ENCODE measurements around the gene SLC22A3. TPM values are rescaled to one million over a fixed set of nuclear protein-coding genes. Genes with fewer than 3 reads are reported as not detected.
A peak's percentile ranks its signal among the peaks of the same experiment; 100 is the strongest.
"Not testable (repeated sequence)": the region's sequence is repeated elsewhere in the genome, so short reads cannot be mapped to it uniquely, and the experiment has no call there.

The SLC22A3 gene
- total RNA-seq, 1 experiment from 2014 or later, result 8.1 TPM

- H3K4me1 Mint-ChIP-seq (ENCODE audit: low read depth, unreplicated experiment), result peaks cover 38% of the 10 kb centered on the region
- no TSS peak for BruUV-seq (replicated peaks)
- H3K9me3 Mint-ChIP-seq (ENCODE audit: low read depth, unreplicated experiment), result no peaks in the 10 kb centered on the region
- no peak overlapping the region for H3K27ac Mint-ChIP-seq (ENCODE audit: unreplicated experiment)
- no peak for TF ChIP-seq CTCF (IDR thresholded peaks at IDR 0.05; ENCODE audit: unreplicated experiment)
- no peaks in the 10 kb centered on the region for H3K27me3 Mint-ChIP-seq (ENCODE audit: unreplicated experiment)
- no peak for DNase-seq
- H3K36me3 Mint-ChIP-seq (ENCODE audit: insufficient read depth, unreplicated experiment), result no peaks in the 10 kb centered on the region
- intact Hi-C loops (cut with micrococcal nuclease; ENCODE audit: unreplicated experiment), result no loop called here
- CTCF ChIA-PET, result no interaction called here
- H3K4me3 Mint-ChIP-seq (ENCODE audit: low read depth, unreplicated experiment), result no peak overlapping the region
These were observed 15.1 kb downstream of the SLC22A3 start for GRCh38 chr6:160363016-160363996.

- H3K36me3 Mint-ChIP-seq (ENCODE audit: insufficient read depth, unreplicated experiment), result no peaks in the 10 kb centered on the region
- H3K27ac Mint-ChIP-seq (ENCODE audit: unreplicated experiment), result peak overlapping the region; percentile 37
- BruUV-seq (replicated peaks), result no TSS peak
- no peak overlapping the region for H3K4me3 Mint-ChIP-seq (ENCODE audit: low read depth, unreplicated experiment)
- intact Hi-C loops (cut with micrococcal nuclease; ENCODE audit: unreplicated experiment), result no loop called here
- H3K27me3 Mint-ChIP-seq (ENCODE audit: unreplicated experiment), result no peaks in the 10 kb centered on the region
- peaks cover 38% of the 10 kb centered on the region for H3K4me1 Mint-ChIP-seq (ENCODE audit: low read depth, unreplicated experiment)
- H3K9me3 Mint-ChIP-seq (ENCODE audit: low read depth, unreplicated experiment), result no peaks in the 10 kb centered on the region
- DNase-seq, result no peak
- no peak for TF ChIP-seq CTCF (IDR thresholded peaks at IDR 0.05; ENCODE audit: unreplicated experiment)
- CTCF ChIA-PET, result interaction anchor here (0.6 kb wide), 1 partner anchor 10 kb away, joined by 3 read pairs; no protein-coding TSS in a partner anchor
These were observed 16.9 kb downstream of the SLC22A3 start for GRCh38 chr6:160365117-160365516.

GRCh38 chr6:160367798-160368547, 19.8 kb downstream of the SLC22A3 start:
- Mint-ChIP-seq H3K9me3 (ENCODE audit: low read depth, unreplicated experiment) (peaks cover 4% of the 10 kb centered on the region), H3K27ac (ENCODE audit: unreplicated experiment) (no peak overlapping the region), H3K4me1 (ENCODE audit: low read depth, unreplicated experiment) (peaks cover 37% of the 10 kb centered on the region), H3K27me3 (ENCODE audit: unreplicated experiment) (no peaks in the 10 kb centered on the region), H3K36me3 (ENCODE audit: insufficient read depth, unreplicated experiment) (no peaks in the 10 kb centered on the region), H3K4me3 (ENCODE audit: low read depth, unreplicated experiment) (no peak overlapping the region)
- TF ChIP-seq CTCF (IDR thresholded peaks at IDR 0.05; ENCODE audit: unreplicated experiment), result no peak
- BruUV-seq (replicated peaks), result no TSS peak
- intact Hi-C loops (cut with micrococcal nuclease; ENCODE audit: unreplicated experiment), result no loop called here
- no peak for DNase-seq
- CTCF ChIA-PET, result no interaction called here

GRCh38 chr6:160368670-160369069, 20.5 kb downstream of the SLC22A3 start:
- Mint-ChIP-seq H3K9me3 (ENCODE audit: low read depth, unreplicated experiment) (peaks cover 4% of the 10 kb centered on the region), H3K4me3 (ENCODE audit: low read depth, unreplicated experiment) (no peak overlapping the region), H3K27ac (ENCODE audit: unreplicated experiment) (no peak overlapping the region), H3K27me3 (ENCODE audit: unreplicated experiment) (no peaks in the 10 kb centered on the region), H3K36me3 (ENCODE audit: insufficient read depth, unreplicated experiment) (no peaks in the 10 kb centered on the region), H3K4me1 (ENCODE audit: low read depth, unreplicated experiment) (peaks cover 38% of the 10 kb centered on the region)
- CTCF ChIA-PET, result no interaction called here
- BruUV-seq (replicated peaks), result no TSS peak
- no peak for TF ChIP-seq CTCF (IDR thresholded peaks at IDR 0.05; ENCODE audit: unreplicated experiment)
- intact Hi-C loops (cut with micrococcal nuclease; ENCODE audit: unreplicated experiment), result no loop called here
- no peak for DNase-seq

GRCh38 chr6:160373601-160374000, 25.4 kb downstream of the SLC22A3 start:
- CTCF ChIA-PET; H3K4me3 Mint-ChIP-seq (ENCODE audit: low read depth, unreplicated experiment); H3K27me3 Mint-ChIP-seq (ENCODE audit: unreplicated experiment); DNase-seq; intact Hi-C loops (cut with micrococcal nuclease; ENCODE audit: unreplicated experiment); H3K36me3 Mint-ChIP-seq (ENCODE audit: insufficient read depth, unreplicated experiment); H3K9me3 Mint-ChIP-seq (ENCODE audit: low read depth, unreplicated experiment); H3K27ac Mint-ChIP-seq (ENCODE audit: unreplicated experiment); BruUV-seq (replicated peaks): not testable (repeated sequence)
- H3K4me1 Mint-ChIP-seq (ENCODE audit: low read depth, unreplicated experiment), result peaks cover 33% of the 10 kb centered on the region
